Activated CD4-positive, CD25-positive, alpha-beta regulatory T cell treated with anti-CD3 and anti-CD28 coated beads, Interleukin-2, amount 50 U/mL, for 72 hours (primary cell): ENCODE measurements around the gene ZBTB20.
A peak's percentile ranks its signal among the peaks of the same experiment; 100 is the strongest.

Experiments
- DNase-seq: peaks from one replicate; pipeline ENCODE4 v3.0.0; 2021

ZBTB20 gene

GRCh38 chr3:114427285-114428043 lies 719.6 kb downstream of the ZBTB20 start:
- DNase-seq, result no peak

GRCh38 chr3:114424337-114424736 lies 722.8 kb downstream of the ZBTB20 start:
- no peak for DNase-seq

DNA sequence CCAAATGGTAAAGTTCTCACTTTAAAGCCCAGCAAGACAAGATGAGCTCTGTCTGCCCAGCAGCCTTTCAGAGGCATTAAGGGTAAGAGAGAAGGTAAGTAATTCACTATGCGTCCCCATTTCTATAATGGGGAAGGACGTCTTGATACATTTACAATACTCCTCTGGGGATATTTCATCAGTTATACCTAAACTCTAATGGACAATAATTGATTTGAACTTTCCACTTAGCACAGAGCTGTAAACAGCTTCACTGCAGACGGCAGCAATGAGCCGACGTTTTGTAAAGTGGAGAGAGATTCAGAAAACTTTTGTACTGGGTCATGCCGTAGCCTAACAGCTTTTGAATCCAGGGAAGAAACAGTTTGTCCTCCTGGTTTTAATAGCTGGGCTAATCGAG lies 725.9 kb downstream of the ZBTB20 start:
- DNase-seq, result no peak

DNA sequence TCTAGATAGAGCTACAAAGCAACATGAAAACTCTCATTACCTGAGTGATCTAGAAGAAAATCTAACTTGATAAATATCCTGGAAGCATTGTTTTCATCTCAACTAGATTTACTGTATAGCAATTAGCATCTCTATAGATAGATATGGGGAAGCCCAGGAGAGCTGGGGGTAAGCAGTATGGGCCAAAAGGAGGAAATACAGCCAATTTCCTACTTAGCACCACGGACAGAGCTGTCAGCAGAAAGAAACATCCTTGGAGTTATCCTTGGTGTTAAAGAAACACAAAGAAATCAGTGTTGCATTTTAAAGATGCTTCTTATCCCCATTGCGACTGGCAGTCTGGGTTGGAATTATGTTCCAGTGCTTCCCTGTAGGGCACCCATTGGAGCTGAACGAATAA lies 727.0 kb downstream of the ZBTB20 start:
- no peak for DNase-seq

DNA sequence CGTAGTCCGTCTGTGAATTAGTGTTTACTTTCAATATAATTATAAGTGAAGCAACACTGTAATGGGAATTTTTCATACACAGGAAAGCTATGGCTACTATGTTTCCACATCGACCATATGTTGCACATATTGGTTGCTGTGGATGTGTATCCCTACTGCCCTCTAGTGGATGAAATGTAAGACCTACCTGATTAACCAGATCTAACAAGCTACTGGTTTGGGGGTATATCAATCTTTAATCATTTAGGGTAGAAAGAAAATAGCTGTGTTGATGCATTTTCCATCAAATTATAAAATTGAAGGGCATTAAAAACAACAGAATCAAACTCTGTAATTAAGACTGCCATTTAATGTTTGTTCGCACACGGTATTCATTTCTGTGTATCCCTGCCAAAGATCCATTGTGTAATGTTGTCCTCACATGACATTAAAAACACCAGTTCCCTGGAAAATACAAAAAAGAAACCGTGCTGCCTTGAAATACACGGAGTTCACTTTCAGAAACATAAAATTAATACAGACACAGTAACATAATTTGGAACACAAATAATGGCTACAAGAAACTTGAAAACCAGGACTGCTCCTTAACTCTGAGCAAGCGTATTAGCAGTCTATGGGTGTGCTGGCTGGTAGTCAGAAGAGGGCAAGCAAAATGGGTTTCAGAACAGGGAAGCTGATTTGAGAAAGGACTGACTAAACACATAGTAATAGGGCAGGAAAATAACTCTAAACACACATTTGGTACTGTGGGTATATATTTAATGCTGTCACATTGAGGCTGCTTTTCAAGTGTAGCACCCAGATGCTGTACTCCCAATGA lies 728.2 kb downstream of the ZBTB20 start:
- no peak for DNase-seq

- no peak for DNase-seq
Measured at GRCh38 chr3:114418107-114418506, 729.0 kb downstream of the ZBTB20 start.

DNA sequence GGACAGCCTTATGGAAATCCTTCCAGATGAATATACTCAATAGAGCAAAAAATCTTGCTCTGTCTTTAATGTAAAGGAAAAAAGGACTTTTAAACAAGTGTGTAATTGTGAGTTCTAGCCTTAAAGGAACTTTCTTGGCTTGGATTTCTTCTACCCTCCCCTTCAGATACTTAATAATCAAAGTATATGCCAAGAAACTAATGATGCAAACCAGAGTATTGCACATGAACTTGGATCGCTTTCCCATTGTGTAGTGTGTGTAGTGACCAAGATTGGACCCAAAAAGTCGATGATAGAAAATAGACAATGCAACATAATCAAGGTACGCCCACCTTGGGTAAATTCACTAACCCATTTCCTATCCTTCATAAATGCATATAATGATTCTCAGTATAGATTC lies 729.4 kb downstream of the ZBTB20 start:
- DNase-seq, result no peak

DNA sequence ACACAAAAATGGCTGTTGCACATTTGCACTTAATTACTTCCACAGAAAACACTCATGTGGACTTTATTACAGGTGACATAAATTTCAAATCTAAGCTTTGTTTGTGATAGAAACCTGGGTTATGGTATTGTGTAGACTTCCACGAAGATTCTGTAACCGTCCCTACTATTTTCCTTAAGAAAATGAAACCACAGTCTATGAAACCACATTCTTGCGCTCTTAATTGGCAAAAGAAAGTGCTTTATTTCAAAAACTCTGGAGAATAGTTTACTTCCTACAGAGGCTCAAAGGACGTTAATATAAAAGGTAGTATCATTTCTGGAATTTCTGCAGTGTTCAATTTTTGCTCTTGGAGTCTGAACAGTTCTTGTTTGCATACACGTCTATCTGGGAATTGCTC lies 729.8 kb downstream of the ZBTB20 start:
- no peak for DNase-seq

- peak; percentile 33 for DNase-seq
Measured at GRCh38 chr3:114411811-114412803, 735.0 kb downstream of the ZBTB20 start.

DNA sequence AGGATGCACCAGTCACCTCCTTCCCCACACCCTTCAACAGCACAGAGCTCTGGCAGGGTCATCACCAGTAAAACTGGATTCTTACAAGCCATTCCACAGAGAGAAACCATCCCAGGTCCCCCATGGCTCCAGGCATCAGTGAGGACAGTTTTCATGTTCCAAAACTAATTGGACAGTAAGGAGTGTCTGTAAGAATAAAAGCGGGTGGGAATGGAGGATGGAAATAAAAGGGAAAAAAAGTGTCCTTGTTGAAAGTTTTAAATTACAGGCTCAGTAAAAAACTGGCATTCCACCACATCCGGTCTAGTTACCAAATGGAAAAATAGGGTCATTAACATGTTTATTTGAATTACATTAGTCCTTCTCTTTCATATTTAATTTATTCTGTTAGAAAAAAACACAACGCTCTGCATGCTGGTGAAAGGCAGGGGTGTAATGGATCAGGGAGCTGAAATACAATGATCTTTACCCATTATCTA lies 735.9 kb downstream of the ZBTB20 start:
- no peak for DNase-seq

DNA sequence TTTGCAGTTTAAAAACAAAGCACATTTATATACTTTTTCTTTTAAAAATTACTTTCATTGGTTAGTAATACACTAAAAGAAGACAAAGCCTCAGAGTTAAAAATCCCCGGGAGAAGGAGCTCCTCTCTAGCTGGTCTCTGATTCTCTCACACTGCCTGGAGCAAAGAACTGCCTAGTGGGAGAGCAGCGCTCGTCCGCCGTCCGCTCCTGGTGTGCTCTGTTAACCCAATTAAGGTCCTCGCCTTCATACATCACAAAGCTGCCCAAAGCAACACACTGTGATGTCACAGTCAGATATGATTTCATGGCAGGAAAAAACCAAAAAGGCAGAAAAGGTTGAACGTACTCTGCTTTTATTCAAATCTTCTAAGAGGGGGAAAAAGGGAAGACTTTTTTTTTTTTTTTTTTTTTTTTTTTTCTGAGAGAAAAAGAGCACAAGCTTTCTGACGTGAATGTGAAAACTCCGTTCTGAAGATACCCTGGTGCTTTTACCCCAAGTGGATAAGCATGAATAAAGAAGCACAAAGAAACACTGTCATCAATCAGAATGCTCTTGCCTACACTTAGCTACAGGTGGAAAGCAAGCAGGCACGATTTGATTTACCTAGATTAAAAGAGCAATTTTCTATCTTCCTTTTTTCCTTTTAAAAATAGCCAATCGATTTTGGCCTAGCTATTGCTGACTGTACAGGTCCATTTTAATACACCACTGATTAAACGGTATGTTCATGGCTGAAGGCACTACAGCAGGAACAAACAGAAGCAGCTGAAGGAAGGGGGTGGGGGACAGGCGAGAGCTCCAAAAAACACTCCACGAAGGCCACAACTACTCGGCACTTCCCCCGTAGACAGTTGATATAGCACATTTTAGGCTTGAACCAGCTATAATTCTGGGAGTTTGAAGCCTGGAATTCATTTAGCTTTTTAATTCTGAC lies 738.1 kb downstream of the ZBTB20 start:
- DNase-seq, result no peak

GRCh38 chr3:114406922-114407321 lies 740.2 kb downstream of the ZBTB20 start:
- DNase-seq, result no peak

DNA sequence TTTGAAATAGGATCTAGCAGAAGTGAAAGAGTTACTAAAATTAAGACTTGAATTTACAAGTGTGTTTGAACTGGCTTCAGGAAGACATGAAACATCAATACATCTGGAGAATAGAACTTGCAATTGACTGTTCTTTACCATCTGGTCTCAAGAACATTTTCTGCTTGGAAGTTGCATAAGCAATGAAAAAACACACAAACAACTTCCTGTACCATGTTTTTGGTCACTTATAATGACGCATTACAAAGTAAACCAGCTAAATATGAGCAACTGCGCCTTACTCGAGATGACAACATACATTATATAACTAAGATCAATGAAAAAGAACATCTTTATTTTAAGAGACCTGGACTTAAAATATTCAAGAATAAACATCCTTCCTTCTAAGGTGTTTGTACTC lies 740.8 kb downstream of the ZBTB20 start:
- DNase-seq, result no peak

- no peak for DNase-seq
Measured at GRCh38 chr3:114405202-114405990, 741.7 kb downstream of the ZBTB20 start.

DNA sequence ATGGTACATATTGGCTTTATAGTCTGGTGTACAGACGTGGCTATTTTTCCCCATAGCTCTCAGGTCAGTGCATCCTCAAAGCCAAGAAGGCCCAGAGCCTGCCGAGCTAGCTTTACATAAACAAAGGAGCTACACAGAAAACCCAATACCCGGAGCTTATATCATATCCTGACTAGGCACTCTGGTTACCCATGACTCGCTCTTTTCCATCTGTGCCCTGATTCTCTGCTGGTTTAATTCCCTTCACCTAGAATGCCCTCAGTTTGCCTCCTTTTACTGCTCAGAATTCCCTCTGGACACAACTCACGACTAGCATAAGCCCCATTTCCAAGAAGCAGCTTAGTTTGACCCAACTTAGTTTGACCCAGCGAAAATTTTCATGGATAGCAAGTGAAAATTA lies 742.5 kb downstream of the ZBTB20 start:
- DNase-seq, result no peak

- no peak for DNase-seq
Measured at GRCh38 chr3:114402838-114403237, 744.2 kb downstream of the ZBTB20 start.

DNA sequence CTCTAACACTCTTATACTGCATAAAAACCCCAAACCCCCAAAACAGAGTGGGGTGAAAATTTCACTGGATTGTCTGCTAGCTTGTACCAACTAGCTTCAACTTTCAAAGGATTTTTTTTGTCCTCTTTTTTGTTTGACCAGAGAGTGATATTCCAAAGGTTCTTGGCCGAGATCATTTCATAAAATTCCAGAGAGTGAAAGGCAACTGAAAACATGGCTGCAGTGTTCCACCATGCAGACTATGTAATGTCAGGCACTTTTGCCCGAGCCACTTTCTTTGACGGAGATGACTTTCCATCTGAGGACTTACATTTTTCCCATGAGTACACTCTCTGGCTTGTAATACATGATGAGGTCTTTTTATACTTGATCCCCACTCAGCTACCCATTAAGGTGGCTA lies 745.7 kb downstream of the ZBTB20 start:
- DNase-seq, result no peak

DNA sequence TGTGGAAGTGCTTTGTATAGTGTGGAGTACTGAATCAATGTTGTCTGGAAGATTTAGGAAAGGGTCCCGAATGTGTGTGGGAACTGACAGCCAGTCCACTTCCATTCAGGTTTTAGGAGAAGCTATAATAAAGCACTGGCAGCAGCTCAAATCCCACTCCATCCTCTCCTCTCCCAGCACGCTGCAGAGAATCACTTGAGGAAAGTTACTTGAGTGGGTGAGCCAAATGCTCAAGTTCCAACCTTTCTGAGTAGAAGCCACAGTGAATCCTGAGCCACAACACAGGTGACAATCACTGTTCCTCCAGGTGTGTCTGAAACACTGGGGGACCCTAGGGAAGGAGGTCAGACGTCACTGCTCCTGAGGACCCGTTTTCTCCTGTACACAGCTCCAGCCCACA lies 746.7 kb downstream of the ZBTB20 start:
- no peak for DNase-seq

- DNase-seq, result no peak
Measured at GRCh38 chr3:114394551-114394950, 752.5 kb downstream of the ZBTB20 start.

DNA sequence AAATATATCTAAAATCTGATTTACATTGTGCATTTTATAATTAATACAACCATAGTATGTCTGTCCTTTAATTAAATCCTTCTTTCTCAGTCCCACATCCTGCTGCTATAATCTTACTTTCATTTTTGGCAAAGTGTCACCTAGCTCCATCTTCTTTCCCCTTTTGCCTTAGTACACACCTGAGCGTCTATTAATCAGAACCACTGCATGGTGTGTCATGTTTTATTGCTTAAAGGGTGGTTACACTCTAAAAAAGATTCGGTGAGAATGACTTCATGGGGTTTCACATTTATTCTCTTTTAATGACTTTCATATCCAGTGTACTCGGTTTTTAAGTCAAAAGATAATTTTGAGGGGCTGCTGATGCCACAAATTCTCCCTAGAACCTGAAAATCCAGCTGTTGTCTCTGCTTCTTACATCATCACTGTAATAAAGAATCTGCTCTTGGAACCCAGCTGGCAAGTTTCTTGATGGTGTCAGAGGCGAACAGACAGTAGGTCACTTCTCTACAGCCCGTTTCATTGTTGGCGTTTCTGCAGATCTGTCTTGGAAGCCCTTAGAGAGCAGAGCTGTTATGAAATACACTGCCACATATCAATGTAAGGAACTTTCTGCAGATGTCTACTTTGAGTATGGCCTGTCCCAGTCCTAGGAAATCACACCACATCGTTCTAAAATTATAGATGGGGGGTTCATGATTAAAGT lies 753.6 kb downstream of the ZBTB20 start:
- DNase-seq, result no peak
